Adrenal gland (tissue), 12 donors: Measurements from ENCODE around the gene CCL25. TPM values are rescaled to one million over a fixed set of nuclear protein-coding genes. Genes with fewer than 3 reads are reported as not detected.
"Not testable (repeated sequence)": the region's sequence is repeated elsewhere in the genome, so short reads cannot be mapped to it uniquely, and the experiment has no call there.

Experiments used
- DNase-seq, 7 donors: peaks; one replicate each; pipeline ENCODE4 v3.0.0-alpha.2; 2019 to 2020
- H3K27ac ChIP-seq, 5 donors: fragments of 200-600 bp; sonication (generic) in 4 of 5; 1 replicate in 3 of 5; 2 replicates in 2 of 5; pipeline versions ENCODE4 v1.5.1 to v1.8.0; 2016 to 2020; ENCODE audit warnings: mild to moderate bottlenecking in 1 of 5
- H3K27me3 ChIP-seq: fragments of 200-600 bp; 2 replicates; pipeline ENCODE4 v1.8.0; 2021
- H3K36me3 ChIP-seq, 2 donors: fragments of 200-600 bp; replicated peaks in 1 of 2; 1 replicate in 1 of 2; 2 replicates in 1 of 2; pipeline versions ENCODE4 v1.5.1 to v1.8.0; 2018 to 2022
- H3K4me1 ChIP-seq, 2 donors: fragments of 200-600 bp; replicated peaks in 1 of 2; 1 replicate in 1 of 2; 2 replicates in 1 of 2; pipeline versions ENCODE4 v1.5.1 to v1.8.0; 2018 to 2021
- H3K4me3 ChIP-seq, 4 donors: fragments of 200-600 bp; sonication (generic) in 3 of 4; one replicate each; pipeline ENCODE4 v1.5.1; 2016 to 2018
- H3K9me3 ChIP-seq, 3 donors: fragments of 200-600 bp; sonication (generic) in 1 of 3; replicated peaks in 1 of 3; 1 replicate in 2 of 3; 2 replicates in 1 of 3; pipeline versions ENCODE4 v1.5.1 to v1.8.0; 2016 to 2021
- CTCF ChIP-seq, 6 experiments: fragments of 450-650 bp in 4 of 6; fragments of 200-600 bp in 2 of 6; sonication (generic) in 1 of 6; IDR thresholded peaks; 1 replicate in 5 of 6; 2 replicates in 1 of 6; pipeline versions ENCODE4 v1.5.1 to v1.8.0; 2016 to 2021; ENCODE audit warnings: antibody characterized with exemption in 6 of 6, mild to moderate bottlenecking in 2 of 6, moderate library complexity in 1 of 6
- POLR2A ChIP-seq, 2 donors: fragments of 450-650 bp; IDR thresholded peaks; one replicate each; pipeline ENCODE4 v1.6.1; 2017; ENCODE audit warnings: antibody characterized with exemption in 2 of 2, mild to moderate bottlenecking in 2 of 2, moderate library complexity in 1 of 2
- WGBS, 4 donors: extraction: QIAGEN DNeasy Blood & Tissue Kit in 2 of 4; methylation state at CpG; one replicate each; pipeline versions ENCODE4 v1.1.5 to v1.1.7; 2013 to 2017; 5-methylcytosine and 5-hydroxymethylcytosine counted together
- intact Hi-C, 2 donors: fragments of 100-400 bp; cut with DNase I; formaldehyde crosslinking; loops; one replicate each; pipeline versions ENCODE4 v1.14.1 to v1.15.0; 2022 to 2023
- polyA plus RNA-seq, 3 donors: library from polyadenylated mRNA; stranded (reverse); fragments of 200-250 nt in 2 of 3; fragments of 350-450 nt in 1 of 3; fragmentation: Illumina TruSeq in 1 of 3; extraction: RNeasy Lipid Tissue Mini Kit (QIAGEN cat#74804) in 1 of 3; gene quantifications; one replicate each; pipeline ENCODE4 v1.2.3, GENCODE V29; 2013 to 2014
- total RNA-seq, 9 donors: library from RNA; depleted of rRNA in 4 of 9; stranded (reverse); fragments of >200 nt in 4 of 9; fragments of 120-200 nt in 1 of 9; fragmentation: NEBNext Ultra II Directional in 1 of 9; extraction: Animal tissue kit (Norgen Biotek cat#: 25700) in 1 of 9; gene quantifications; one replicate each; pipeline versions ENCODE4 v1.1.0 to v1.2.4, GENCODE V29; 2013 to 2023
- donor health status: healthy with polysubstance abuse.
- donor health status: Bipolar disorder and iron deficiency.
- donor health status: DM: yes; HTN: yes; CAD: no.
- donor health status: DM: no; HTN: no; CAD: no.
- donor health status: DM: no; HTN: no; CAD: no.
- donor health status: DM: yes; HTN: yes; CAD: no.

The CCL25 gene
- total and polyA plus RNA-seq, 12 donors, result 0.11 to 0.78 TPM; not detected in 10

- TF ChIP-seq CTCF (IDR thresholded peaks at IDR 0.05) (no peak), POLR2A (IDR thresholded peaks at IDR 0.05) (no peak)
- no peaks in the 10 kb centered on the region for H3K36me3 ChIP-seq
- WGBS, 4 donors, result 87 to 97% (median 92%) methylated on average over 13 of the region's 13 CpGs
- DNase-seq, result no peak
- intact Hi-C loops, result no loop called here
- no peak overlapping the region for H3K4me3 ChIP-seq
- H3K9me3 ChIP-seq, result no peaks in the 10 kb centered on the region
- no peaks in the 10 kb centered on the region for H3K27me3 ChIP-seq
- H3K4me1 ChIP-seq, result no peaks in the 10 kb centered on the region
- no peak overlapping the region for H3K27ac ChIP-seq
Measured at GRCh38 chr19:8022275-8022674, 30.3 kb upstream of the CCL25 start.

- H3K4me3 ChIP-seq, result no peak overlapping the region
- no peak for DNase-seq
- H3K27ac ChIP-seq, result no peak overlapping the region
- no peaks in the 10 kb centered on the region for H3K9me3 ChIP-seq
- intact Hi-C loops, result no loop called here
- no peaks in the 10 kb centered on the region for H3K4me1 ChIP-seq
- H3K36me3 ChIP-seq, result no peaks in the 10 kb centered on the region
- 86 to 94% (median 91%) methylated on average over 5 of the region's 5 CpGs for WGBS, 4 donors
- H3K27me3 ChIP-seq, result no peaks in the 10 kb centered on the region
- TF ChIP-seq CTCF (IDR thresholded peaks at IDR 0.05), result no peak
- TF ChIP-seq POLR2A (IDR thresholded peaks at IDR 0.05), result no peak
Measured at GRCh38 chr19:8023371-8023770, 29.2 kb upstream of the CCL25 start.

- 92 to 96% (median 92%) methylated on average over 3 of the region's 3 CpGs for WGBS, 4 donors
- H3K4me1 ChIP-seq, H3K27ac ChIP-seq, H3K27me3 ChIP-seq, intact Hi-C loops, DNase-seq, H3K4me3 ChIP-seq, H3K9me3 ChIP-seq, H3K36me3 ChIP-seq: not testable (repeated sequence)
Measured at GRCh38 chr19:8024256-8024655, 28.3 kb upstream of the CCL25 start.

- no peak for DNase-seq
- WGBS, 4 donors, result 84 to 93% (median 89%) methylated on average over 4 to 5 of the region's 5 CpGs
- no peaks in the 10 kb centered on the region for H3K27me3 ChIP-seq
- H3K4me1 ChIP-seq, result no peaks in the 10 kb centered on the region
- no peaks in the 10 kb centered on the region for H3K36me3 ChIP-seq
- no peak overlapping the region for H3K27ac ChIP-seq
- intact Hi-C loops, result no loop called here
- no peak overlapping the region for H3K4me3 ChIP-seq
- no peaks in the 10 kb centered on the region for H3K9me3 ChIP-seq
- no peak for TF ChIP-seq POLR2A (IDR thresholded peaks at IDR 0.05)
- TF ChIP-seq CTCF (IDR thresholded peaks at IDR 0.05), result no peak
Measured at GRCh38 chr19:8025316-8025715, 27.2 kb upstream of the CCL25 start.

GRCh38 chr19:8028951-8029491 is 23.5 kb upstream of the CCL25 start:
- no peaks in the 10 kb centered on the region for H3K36me3 ChIP-seq
- TF ChIP-seq CTCF (IDR thresholded peaks at IDR 0.05), result no peak
- TF ChIP-seq POLR2A (IDR thresholded peaks at IDR 0.05), result no peak
- 44 to 64% (median 59%) methylated on average over 7 to 12 of the region's 12 CpGs for WGBS, 4 donors
- DNase-seq, result no peak
- H3K9me3 ChIP-seq, result no peaks in the 10 kb centered on the region
- no peak overlapping the region for H3K4me3 ChIP-seq
- intact Hi-C loops, result no loop called here
- H3K27ac ChIP-seq, result no peak overlapping the region
- no peaks in the 10 kb centered on the region for H3K27me3 ChIP-seq
- no peaks in the 10 kb centered on the region for H3K4me1 ChIP-seq
